CD4-positive, alpha-beta memory T cell (primary cell): ENCODE data around the gene FNDC10. TPM values are rescaled to one million over a fixed set of nuclear protein-coding genes. Genes with fewer than 3 reads are reported as not detected.
"Not testable (repeated sequence)": the region's sequence is repeated elsewhere in the genome, so short reads cannot be mapped to it uniquely, and the experiment has no call there.

Experiments used
- CTCF ChIA-PET: fragments of 350-600 bp; sonication (Branson Sonifier 250); formaldehyde crosslinking; loops from one replicate; lab custom pipeline; 2021; ENCODE audit warnings: inconsistent platforms; ENCODE audit not compliant: partially characterized antibody; lab: Charles Lee
- POLR2A ChIA-PET: fragments of 350-600 bp; sonication (Branson Sonifier 250); formaldehyde crosslinking; loops from one replicate; lab custom pipeline; 2021; ENCODE audit not compliant: partially characterized antibody; lab: Charles Lee
- DNase-seq, 5 donors: peaks; one replicate each; pipeline versions ENCODE4 v3.0.0 to v3.0.0-alpha.2; 2020 to 2022; ENCODE audit warnings: mixed read lengths in 1 of 5
- H3K27ac ChIP-seq: one replicate; pipeline ENCODE4 v1.7.0; 2013; ENCODE audit warnings: low read depth, low read length
- H3K27me3 ChIP-seq: 2 replicates; pipeline ENCODE4 v1.7.0; 2013; ENCODE audit warnings: mild to moderate bottlenecking, low read length, moderate library complexity; ENCODE audit not compliant: insufficient read depth
- H3K36me3 ChIP-seq: 2 replicates; pipeline ENCODE4 v1.7.0; 2013; ENCODE audit warnings: mild to moderate bottlenecking, low read length, moderate library complexity; ENCODE audit not compliant: insufficient read depth
- H3K4me1 ChIP-seq: 2 replicates; pipeline ENCODE4 v1.7.0; 2013; ENCODE audit warnings: mild to moderate bottlenecking, low read length, moderate library complexity; ENCODE audit not compliant: insufficient read depth
- H3K4me3 ChIP-seq, 2 donors: one replicate each; pipeline ENCODE4 v1.7.0; 2013; ENCODE audit warnings: low read length in 2 of 2, mild to moderate bottlenecking in 1 of 2
- H3K9me3 ChIP-seq, 2 donors: one replicate each; pipeline ENCODE4 v1.7.0; 2013; ENCODE audit warnings: low read length in 2 of 2, control low read depth in 1 of 2; ENCODE audit not compliant: control insufficient read depth in 1 of 2
- H3K27ac Mint-ChIP-seq, 7 donors: one replicate each; pipeline ENCODE4 v1.8.0; 2020 to 2021; ENCODE audit warnings: mixed read lengths in 7 of 7, mild to moderate bottlenecking in 6 of 7, inconsistent platforms in 3 of 7, moderate library complexity in 3 of 7
- H3K27me3 Mint-ChIP-seq, 2 donors: one replicate each; pipeline ENCODE4 v1.8.0; 2020 to 2021; ENCODE audit warnings: mixed read lengths in 2 of 2
- H3K36me3 Mint-ChIP-seq, 2 donors: one replicate each; pipeline ENCODE4 v1.8.0; 2020 to 2021; ENCODE audit warnings: mixed read lengths in 2 of 2, inconsistent platforms in 1 of 2, mild to moderate bottlenecking in 1 of 2
- H3K4me1 Mint-ChIP-seq, 4 donors: one replicate each; pipeline ENCODE4 v1.8.0; 2020 to 2021; ENCODE audit warnings: mixed read lengths in 4 of 4, mild to moderate bottlenecking in 1 of 4
- H3K4me3 Mint-ChIP-seq, 8 donors: one replicate each; pipeline ENCODE4 v1.8.0; 2020 to 2021; ENCODE audit warnings: mixed read lengths in 8 of 8, mild to moderate bottlenecking in 7 of 8, moderate library complexity in 6 of 8, inconsistent platforms in 3 of 8
- H3K9me3 Mint-ChIP-seq, 8 donors: one replicate each; pipeline ENCODE4 v1.8.0; 2020 to 2021; ENCODE audit warnings: mixed read lengths in 8 of 8, mild to moderate bottlenecking in 5 of 8, inconsistent platforms in 3 of 8, moderate library complexity in 1 of 8
- intact Hi-C: fragments of 100-400 bp; cut with micrococcal nuclease; formaldehyde crosslinking; loops from one replicate; pipeline ENCODE4 v1.15.1; 2023
- polyA plus RNA-seq, 2 donors: library from polyadenylated mRNA; unstranded; fragments of 300-500 nt; fragmentation: Illumina TruSeq; gene quantifications; one replicate each; pipeline ENCODE4 v1.2.3, GENCODE V29; 2021
- total RNA-seq, 2 experiments: library from RNA; stranded (reverse); gene quantifications; one replicate each; pipeline ENCODE4 v1.2.3, GENCODE V29; 2021

Gene FNDC10
- total and polyA plus RNA-seq, 4 experiments from 2014 or later: 0.72 to 2.9 (median 2.0) TPM

DNA sequence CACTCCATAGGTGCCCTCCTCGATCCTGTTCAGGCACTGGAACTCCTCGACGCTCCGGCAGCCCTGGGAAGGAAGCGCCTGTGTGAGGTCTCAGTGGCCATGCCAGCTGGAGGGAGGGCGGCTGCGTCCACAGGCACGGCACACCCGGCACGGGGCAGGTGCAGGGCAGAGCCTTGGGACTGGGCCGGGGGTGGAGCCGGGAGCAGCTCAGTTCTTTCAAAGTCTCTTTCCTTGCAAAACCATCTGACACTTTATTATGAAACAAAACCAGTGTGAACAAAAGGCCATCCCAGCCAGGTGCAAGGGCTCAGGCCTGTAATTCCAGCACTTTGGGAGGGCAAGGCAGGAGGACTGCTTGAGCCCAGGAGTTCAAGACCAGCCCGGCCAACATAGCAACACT, 38.6 kb upstream of the FNDC10 start:
- H3K27me3 Mint-ChIP-seq, H3K27me3 ChIP-seq, H3K36me3 ChIP-seq, H3K4me3 ChIP-seq, CTCF ChIA-PET, H3K4me3 Mint-ChIP-seq, H3K36me3 Mint-ChIP-seq, H3K9me3 Mint-ChIP-seq, H3K9me3 ChIP-seq, DNase-seq, intact Hi-C loops, H3K4me1 Mint-ChIP-seq, H3K27ac ChIP-seq, H3K27ac Mint-ChIP-seq, H3K4me1 ChIP-seq: not testable (repeated sequence)
- POLR2A ChIA-PET: interaction anchor here (1.0 kb wide), 1 partner anchor 8 kb away, joined by 4 read pairs; no protein-coding TSS in a partner anchor

- H3K9me3 ChIP-seq, H3K4me3 ChIP-seq, H3K36me3 Mint-ChIP-seq, H3K27ac ChIP-seq, H3K4me1 Mint-ChIP-seq, H3K4me3 Mint-ChIP-seq, H3K27me3 ChIP-seq, POLR2A ChIA-PET, H3K27ac Mint-ChIP-seq, H3K4me1 ChIP-seq, intact Hi-C loops, H3K36me3 ChIP-seq, H3K27me3 Mint-ChIP-seq, CTCF ChIA-PET, H3K9me3 Mint-ChIP-seq: not testable (repeated sequence)
- DNase-seq: peak in 1 of 5 donors; percentile 31
Measured at GRCh38 chr1:1637479-1637875, 37.5 kb upstream of the FNDC10 start.

- intact Hi-C loops, H3K27me3 Mint-ChIP-seq, H3K36me3 ChIP-seq, CTCF ChIA-PET, H3K9me3 ChIP-seq, H3K4me1 Mint-ChIP-seq, H3K4me1 ChIP-seq, H3K4me3 ChIP-seq, H3K9me3 Mint-ChIP-seq, H3K27me3 ChIP-seq, H3K27ac ChIP-seq, POLR2A ChIA-PET, H3K36me3 Mint-ChIP-seq, H3K27ac Mint-ChIP-seq: not testable (repeated sequence)
- peak overlapping the region in 1 of 8 donors; percentile 30 for H3K4me3 Mint-ChIP-seq
- DNase-seq: peak in 1 of 5 donors; percentile 29
Measured at GRCh38 chr1:1636621-1637478, 36.9 kb upstream of the FNDC10 start.

GRCh38 chr1:1634613-1635012, 34.7 kb upstream of the FNDC10 start:
- POLR2A ChIA-PET, H3K4me1 Mint-ChIP-seq, H3K27ac ChIP-seq, H3K27ac Mint-ChIP-seq, CTCF ChIA-PET, H3K9me3 Mint-ChIP-seq, DNase-seq, H3K27me3 Mint-ChIP-seq, H3K4me3 Mint-ChIP-seq, H3K36me3 Mint-ChIP-seq, intact Hi-C loops, H3K4me3 ChIP-seq, H3K36me3 ChIP-seq, H3K27me3 ChIP-seq, H3K9me3 ChIP-seq: not testable (repeated sequence)
- H3K4me1 ChIP-seq: peaks cover 15% of the 10 kb centered on the region

- H3K9me3 ChIP-seq, POLR2A ChIA-PET, H3K27me3 ChIP-seq, H3K36me3 ChIP-seq, H3K9me3 Mint-ChIP-seq, H3K4me3 ChIP-seq, H3K4me1 Mint-ChIP-seq, H3K27ac Mint-ChIP-seq, H3K27me3 Mint-ChIP-seq, intact Hi-C loops, H3K36me3 Mint-ChIP-seq, H3K27ac ChIP-seq, H3K4me3 Mint-ChIP-seq, CTCF ChIA-PET, DNase-seq: not testable (repeated sequence)
- H3K4me1 ChIP-seq: peaks cover 19% of the 10 kb centered on the region
Measured at GRCh38 chr1:1633409-1633808, 33.5 kb upstream of the FNDC10 start.

DNA sequence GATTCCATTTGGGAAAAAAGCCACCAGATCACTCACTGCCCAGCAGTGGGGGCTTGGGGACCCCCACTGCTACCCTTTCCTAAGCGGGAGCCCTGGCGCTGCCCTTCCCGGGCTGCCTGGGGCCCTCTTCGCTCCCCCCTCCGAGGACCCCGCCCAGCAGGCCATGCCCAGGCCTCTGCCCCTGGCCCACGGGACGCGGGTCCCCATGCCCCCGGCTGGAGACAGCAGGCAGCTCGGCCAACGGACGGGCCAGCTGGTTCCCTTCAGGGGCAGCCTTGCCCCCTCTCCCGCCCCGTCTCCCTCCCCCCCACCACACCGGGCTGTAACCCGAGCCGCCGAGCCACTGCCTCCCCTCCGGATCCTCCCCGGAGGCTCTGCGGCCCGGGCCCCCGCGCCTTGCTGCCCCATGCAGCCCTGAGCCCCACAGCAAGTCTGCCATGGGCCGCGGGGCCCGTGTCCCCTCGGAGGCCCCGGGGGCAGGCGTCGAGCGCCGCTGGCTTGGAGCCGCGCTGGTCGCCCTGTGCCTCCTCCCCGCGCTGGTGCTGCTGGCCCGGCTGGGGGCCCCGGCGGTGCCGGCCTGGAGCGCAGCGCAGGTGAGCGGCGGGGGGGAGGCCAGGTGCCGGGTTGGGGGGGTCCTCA, 32.0 kb upstream of the FNDC10 start, which contains the start of gene MMP23B:
MMP23B (plus strand) TSS at position 392 of the 639 bp plus-strand sequence; CDS start at position 438, 46 bp downstream.
- CTCF ChIA-PET: no interaction called here
- peak within 1 kb of the TSS; percentile 21 for H3K27ac ChIP-seq
- H3K4me3 ChIP-seq: no peak within 1 kb of the TSS

More for the DNA sequence above, 32.0 kb upstream of the FNDC10 start, which contains the start of gene MMP23B:
- Mint-ChIP-seq H3K4me1 (peaks cover 3 to 9% (median 5%) of the 10 kb centered on the region in 4 donors), H3K36me3 (peaks cover 0 to 6% of the 10 kb centered on the region in 2 donors), H3K27me3 (peaks cover 2 to 4% of the 10 kb centered on the region in 2 donors), H3K4me3 (peak within 1 kb of the TSS in 6 of 8 donors; percentile 10 to 68 (median 40)), H3K9me3 (peaks cover 0 to 2% (median 0%) of the 10 kb centered on the region in 8 donors), H3K27ac (peak within 1 kb of the TSS in 3 of 7 donors; percentile 29 to 69 (median 61))
- Histone ChIP-seq H3K27me3 (no peaks in the 10 kb centered on the region), H3K9me3 (no peaks in the 10 kb centered on the region), H3K4me1 (peaks cover 19% of the 10 kb centered on the region), H3K36me3 (no peaks in the 10 kb centered on the region)
- POLR2A ChIA-PET: interaction anchor here (0.7 to 4.5 kb wide), 8 partner anchors 9 to 232 kb away, joined by 3 to 152 read pairs (median 4); partner anchors contain the start of gene MIB2
- DNase-seq: no peak
- intact Hi-C loops: loop anchor here (2.0 kb wide), 2 partner anchors 17 to 57 kb away; partner anchors contain the start of genes MIB2 and SSU72
